Ramos (cell line): ENCODE results near the gene EBF4.

ENCODE experiments used
- in situ Hi-C: fragments of 300-500 bp; cut with MboI; formaldehyde crosslinking; loops from one replicate; pipeline ENCODE4 v1.14.3; 2022; ENCODE audit warnings: low sequenced_read_pairs; ENCODE audit not compliant: unreplicated experiment

EBF4 gene

DNA sequence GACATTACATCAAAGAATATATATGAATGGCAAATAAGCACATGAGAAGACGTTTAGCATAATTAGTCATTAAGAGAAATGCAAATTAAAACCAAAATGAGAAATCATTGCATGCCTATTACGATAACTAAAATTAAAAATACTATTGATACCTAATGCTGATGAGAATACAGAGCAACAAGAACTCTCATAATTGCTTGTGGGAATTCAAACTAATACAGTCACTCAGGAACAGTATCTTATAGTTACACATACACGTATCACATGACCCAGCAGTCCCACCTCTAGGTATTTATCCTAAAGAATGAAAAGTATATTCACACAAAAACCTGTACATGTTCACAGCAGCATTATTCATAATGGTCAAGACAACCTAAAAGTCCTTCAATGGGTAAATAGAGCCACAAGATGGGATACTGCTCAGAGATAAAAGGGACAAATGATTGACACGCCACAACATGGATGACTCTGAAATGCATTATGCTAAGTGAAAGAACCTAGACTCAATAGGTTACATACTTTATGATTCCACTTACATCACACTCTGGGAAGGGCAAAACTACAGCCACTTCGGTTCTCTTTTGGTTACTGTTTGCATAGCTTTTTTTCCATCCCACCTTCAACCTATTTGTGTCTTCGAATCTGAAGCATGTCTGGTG, 91.5 kb downstream of the EBF4 start:
- in situ Hi-C loops = no loop called here

DNA sequence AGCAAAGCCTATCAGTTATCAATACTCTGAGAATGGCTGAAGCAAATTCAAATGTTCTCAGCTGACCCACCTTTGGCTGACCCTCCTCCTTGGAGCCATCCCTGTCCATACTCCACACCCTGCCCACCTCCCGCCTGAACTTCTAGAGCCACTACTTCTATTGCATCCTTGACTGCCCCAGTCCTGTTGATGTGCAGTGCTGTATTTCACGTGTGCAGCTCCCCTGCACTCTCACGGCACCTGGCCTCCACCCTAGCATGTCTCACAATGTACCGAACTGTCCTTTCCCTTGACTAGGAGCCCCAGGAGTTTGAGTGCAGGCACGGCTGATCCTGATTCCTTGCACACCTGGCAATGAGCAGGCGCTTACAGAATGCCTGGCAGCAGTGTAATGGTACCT, 100.9 kb downstream of the EBF4 start:
- in situ Hi-C loops = no loop called here

DNA sequence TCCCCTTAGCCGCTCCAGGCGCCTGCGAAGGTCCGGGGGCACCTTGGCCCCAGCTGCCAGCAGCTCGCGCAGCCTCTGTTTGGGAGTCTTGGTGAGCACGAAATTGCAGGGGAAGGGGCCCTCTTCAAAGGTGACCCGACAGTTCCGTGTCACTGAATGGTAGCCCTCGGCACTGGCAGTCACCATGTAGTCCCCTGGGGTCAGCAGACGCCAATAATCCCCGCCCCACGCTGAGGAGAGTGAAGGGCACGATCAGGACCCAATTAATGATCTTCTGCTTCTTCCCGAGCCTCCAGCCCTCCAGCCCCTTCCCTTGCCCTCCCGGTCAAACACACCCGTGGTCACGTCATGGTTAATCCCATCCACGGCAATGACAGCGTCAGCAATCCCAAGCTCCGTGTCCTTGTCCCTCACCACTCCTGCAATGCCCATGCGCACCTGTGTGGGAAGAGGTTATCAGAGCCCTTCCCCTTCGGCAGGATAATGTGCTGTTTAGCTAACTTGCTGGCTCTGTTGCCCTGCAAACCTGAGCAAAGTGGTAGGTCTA, 101.7 kb downstream of the EBF4 start:
- in situ Hi-C loops = no loop called here

DNA sequence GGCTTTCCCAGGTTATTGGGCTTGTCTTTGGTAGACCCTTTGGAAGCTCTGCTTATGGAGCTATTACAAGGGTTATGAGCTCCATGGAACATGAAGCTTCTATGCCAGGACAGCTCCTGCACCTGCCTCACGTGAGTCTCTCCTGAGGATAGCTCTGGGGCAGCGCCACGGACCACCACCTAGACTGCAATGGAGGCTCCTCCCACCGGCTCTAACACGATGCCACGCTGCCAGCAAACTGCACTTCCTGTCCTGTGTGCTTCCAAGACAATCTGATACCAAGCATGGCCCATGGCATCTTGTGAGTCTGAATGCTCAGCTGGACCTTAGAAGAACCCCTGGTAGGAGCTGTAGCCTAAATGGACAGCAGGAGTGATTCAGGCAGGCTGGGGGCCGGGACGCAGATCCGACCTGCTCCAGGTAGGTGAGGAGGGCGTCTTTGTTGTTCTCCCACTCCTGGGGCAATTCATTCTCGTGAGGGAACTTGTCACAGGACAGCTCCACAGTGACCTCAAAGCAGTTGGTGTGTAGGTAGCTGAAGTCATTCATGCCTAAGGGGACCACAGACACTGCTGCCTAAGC, 102.4 kb downstream of the EBF4 start:
- in situ Hi-C loops = no loop called here

DNA sequence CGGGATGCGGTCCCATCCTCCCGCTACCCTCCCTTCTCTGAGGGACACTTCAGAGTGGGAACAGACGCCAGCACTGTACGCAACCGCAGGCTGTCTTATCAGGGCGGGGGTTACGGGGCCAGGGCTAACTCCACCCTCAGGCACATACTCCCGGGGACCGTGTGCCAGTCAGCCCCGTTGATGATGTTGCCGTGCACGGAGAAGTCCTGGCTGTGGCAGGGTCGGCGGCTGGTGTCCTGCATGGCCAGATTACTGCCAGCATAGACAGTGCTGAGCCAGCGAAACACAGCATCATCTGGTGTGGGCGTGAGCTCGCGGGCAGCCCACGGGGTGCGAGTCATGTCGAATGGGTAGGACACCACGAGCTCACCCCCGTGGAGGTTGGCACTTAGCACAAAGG, 102.9 kb downstream of the EBF4 start:
- in situ Hi-C loops = no loop called here

DNA sequence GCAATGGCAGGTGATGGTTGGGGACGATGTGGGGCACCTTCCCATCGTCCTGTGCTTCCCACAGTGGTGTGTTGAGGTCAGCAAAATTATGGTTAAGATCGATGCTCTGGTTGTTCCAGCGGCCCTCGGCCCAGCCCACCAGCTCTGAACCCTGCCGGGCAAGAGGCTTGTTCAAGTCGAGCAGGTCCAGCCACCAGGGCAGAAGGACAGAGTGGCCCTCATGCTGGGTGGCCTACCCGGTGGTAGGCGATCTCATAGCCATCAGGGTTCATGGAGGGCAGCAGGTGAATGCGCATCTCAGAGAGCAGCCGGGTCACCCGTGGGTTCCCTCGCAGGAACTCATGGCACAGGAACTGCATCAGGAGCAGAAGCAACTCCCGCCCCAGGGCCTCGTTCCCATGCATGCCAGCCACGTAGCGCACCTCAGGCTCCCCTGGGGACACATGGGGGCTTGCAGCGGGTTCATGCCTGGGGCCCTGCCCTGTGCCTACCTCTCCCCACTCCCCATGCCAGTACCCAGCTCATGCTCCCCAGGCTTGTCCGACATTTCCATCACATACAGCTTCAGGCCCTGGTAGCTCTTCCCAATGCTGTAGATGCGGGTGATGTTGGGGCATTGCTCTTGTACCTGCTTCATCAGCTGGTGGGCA, 103.6 kb downstream of the EBF4 start:
- in situ Hi-C loops = no loop called here

DNA sequence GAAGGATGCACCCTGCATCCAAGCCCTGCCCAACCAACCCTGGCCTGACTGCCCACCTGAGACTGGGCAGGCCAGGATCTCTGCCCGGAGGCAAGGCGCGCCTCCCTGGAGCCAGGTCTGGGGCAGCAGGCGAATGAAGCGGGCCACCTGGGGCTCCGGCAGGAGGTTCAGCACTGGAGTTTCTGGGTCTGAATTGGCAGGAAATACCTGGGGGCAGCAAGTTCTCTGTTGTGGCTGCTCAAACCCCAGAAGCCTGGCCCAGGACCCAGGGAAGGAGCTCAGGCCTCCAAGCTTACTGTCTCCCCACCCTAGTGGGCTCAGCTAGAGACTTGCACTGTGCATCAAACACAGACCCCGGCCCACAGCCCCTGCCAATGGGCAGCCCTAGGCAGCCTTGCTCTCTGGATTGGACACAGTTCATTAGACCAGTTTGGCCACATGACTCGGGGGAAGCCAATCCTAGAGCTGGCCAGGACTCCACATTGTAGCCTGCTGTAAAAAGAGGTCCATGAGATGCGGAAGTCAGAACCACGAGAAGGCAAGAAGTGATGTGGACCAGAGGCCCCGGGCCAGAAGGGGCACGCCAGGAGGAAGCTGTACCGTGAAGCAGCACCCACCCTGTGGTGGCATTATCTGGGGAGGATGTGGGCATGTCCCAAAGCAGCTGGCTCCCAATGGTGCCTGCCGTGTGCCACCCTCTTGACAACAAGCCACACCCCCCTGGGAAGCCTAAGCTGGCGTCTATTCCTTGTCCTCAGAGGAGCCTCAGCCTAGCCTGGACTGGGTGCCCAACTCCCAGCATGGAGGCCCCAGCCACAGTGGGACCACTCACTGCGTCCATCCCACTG, 104.8 kb downstream of the EBF4 start:
- in situ Hi-C loops = no loop called here

DNA sequence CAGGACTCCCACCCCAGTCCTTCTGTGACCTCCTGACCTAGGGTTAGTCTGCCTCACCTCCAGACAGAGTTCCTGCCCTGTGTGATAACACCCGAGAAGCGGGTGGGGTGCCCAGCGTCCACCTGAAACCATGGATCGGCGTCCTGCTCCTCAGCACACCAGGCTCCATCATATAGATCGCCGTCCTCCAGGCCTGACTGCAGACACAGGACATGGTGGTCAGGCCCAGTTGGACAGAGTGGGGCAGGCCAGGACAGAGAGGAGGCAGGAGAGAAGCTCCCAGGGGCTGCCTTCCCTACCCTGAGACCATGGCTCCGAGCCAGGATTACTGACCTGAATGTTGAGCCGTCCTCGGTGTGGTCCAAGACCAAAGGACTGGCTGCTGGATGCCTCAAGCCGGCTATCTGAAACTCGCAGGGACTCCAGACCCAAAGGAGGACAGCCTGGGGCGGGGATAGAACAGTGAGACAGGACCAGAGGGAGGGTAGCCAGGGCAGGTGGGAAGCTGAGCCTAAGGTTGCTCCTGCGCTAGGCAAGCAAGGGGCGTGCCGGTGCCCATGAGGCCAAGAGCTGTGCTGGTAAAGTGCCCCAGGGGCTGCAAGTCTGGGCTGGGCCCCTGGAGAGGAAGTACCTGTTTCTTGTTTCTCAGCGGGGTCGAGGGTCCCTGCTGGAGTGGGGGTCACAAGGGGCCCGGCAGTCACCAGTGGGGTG, 105.7 kb downstream of the EBF4 start:
- in situ Hi-C loops = no loop called here

DNA sequence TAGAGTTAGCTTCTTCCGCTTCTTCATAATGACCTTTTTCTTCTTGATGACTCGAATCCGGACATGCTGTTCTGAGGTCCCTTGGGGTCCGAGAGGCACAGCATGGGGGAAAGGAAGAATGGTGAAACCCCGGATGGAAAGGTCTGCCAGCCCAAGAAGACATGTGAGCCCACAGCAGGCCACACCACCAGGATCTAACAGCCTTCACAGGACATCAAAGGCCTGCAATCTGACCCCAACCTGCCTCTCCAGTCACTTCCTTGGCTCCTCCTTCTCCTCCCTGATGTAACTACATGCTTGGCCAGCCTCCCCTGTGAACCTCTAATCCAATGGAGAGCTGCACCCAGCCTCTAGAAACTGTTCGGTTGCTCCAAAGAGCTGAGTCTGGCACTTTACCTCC, 106.2 kb downstream of the EBF4 start:
- in situ Hi-C loops = no loop called here

DNA sequence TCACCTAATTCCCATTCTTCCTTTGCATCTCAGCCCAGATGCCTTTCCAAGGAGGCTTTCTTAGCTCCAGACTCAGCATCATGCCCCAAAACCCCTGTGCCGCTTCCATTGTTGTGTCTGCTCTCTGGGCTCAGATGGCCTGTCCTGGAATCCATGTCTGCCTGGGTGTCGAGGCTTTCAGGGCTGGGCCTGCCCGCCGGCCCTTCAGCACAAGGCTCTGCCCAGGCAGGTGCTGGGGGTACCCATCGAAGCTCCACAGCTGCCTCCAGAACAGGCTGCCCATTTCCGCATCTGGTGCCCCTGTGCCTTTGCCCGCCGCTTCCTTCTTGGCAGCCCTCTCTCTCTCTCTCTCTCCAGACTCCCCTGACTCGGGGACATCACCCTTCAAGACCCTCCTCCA, 106.7 kb downstream of the EBF4 start:
- in situ Hi-C loops = no loop called here

DNA sequence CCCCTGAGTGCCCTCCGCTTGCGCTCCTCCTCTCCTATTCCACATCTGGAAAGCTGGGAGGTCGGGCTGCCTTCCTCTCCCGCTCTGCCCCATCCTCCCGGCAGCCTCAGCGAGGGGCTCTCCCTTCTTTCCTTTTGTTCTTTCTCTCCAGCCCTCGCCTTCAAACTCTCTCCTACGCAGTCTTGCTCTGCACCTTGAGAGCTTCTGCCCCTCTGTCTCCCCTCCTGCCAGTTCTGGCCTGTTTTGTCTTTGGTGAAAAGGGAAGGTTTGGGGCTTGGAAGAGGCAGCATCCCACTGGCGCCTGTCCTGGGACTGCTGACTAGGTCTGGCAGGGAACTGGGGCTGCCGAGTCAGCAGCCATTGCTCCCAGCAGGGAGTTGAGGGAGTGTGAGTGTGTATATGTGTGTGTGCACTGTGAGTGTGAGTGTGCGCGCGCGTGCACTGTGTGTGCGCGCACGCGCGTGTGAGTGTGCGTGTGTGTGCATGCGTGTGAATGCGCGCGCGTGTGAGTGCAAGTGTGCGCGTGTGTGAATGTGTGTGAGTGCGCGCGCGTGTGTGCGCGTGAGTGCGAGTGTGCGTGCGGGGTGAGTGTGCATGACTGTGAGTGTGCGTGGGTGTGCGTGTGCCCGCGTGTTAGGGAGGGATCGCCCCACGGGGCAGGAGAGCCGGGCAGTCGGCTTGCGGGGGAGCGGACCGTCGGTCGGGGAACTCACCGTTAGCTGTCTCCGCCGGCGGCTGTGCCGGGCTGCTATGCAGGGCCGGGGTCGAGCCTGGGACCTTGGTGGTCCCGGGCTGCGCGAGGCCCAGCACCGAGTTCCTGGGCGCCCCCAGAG, 107.3 kb downstream of the EBF4 start:
- in situ Hi-C loops = no loop called here

DNA sequence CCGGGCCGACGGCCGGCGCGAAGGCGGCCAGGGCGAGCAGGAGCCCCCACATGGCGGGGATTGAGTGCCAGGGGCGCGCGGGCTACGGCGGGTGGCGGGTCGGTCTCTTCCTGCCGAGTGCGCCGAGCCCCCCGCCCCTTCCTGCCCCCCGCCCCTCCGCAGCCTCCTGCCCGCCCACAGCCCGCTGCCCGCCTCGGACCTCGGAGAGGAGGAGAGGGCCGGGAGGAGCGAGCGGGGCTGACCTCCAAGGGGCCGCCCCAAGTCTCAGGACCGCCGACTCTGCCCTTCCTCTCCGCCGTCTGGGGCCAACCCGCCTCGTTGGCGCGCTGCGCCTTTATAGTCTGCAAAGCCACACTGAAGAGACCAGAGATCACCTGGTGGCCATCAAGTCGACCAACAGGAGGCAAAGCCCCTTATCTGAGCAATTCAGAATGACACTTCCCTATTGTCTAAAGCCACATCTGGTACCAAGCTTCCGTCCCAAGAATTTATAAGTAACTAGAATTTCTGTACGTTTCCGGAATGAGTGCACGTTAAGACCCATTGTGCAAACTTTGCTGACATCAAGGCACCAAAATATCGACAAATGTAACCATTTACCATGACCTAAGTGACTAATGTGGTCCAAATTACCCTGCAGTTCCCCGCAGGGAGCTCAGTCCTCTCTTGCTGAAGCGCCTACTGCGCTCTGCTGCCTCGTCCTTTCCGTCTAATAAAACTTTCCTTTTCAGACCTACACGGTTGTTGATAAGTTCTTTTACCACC, 108.1 kb downstream of the EBF4 start, which contains the start of gene CPXM1:
Gene CPXM1 (minus strand): TSS at position 107 of the 765 bp plus-strand sequence. CDS start 55 bp downstream, at position 52.
- in situ Hi-C loops = no loop called here

DNA sequence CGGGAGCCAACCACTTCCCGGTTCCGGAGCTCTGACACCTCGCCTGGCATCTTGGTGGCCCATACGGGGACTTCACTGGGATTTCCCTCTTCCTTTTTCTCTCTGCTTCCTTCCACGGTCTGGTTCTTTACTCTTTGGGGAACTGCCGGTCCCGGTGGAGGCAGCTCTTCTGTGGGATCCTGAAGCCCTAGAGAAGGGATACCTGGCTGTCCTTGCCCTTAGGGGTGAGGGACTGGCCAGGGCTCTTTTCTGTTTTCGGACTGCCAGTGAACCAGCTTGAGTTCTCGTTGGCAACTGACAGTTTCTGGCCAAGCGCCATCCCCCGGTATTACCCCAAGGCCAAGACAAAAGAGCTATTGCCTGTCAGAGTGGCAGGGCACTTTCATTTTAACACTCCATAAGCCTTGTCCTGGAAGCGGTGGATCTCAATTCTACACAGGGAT, 108.7 kb downstream of the EBF4 start:
- in situ Hi-C loops = no loop called here

DNA sequence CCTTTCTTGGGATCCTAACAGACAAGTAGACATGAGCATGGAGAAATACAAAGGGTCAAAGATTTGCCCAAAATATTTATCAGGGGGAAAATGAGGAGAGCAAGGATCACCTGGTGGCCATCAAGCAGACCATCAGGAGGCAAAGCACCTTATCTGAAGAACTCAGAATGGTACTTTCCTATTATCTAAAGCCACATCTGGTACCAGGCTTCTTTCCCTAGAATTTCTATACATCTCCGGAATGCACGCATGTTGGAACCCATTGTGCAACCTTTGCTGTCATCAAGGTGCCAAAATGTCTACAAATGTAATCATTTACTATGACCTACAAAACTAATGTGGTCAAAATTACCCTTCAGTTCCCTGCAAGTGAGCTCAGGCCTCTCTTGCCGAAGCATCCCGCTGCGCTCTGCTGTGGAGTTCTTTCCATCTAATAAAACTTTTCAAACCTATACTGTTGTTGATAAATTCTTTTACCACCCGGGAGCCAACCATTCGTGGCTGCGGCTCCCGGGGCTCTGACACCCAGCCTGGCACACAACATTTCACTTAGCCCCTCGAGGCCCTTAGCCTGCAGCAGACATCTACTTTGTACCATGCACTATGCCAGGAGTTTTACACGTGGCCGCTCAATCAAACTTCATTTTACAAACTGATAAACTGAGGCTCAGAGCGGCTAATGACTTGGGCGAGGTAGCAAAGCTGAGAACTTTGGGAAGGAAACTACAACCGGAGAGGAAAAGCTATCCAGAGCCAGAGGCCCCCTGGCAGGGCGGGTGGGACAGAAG, 111.7 kb downstream of the EBF4 start:
- in situ Hi-C loops = no loop called here

DNA sequence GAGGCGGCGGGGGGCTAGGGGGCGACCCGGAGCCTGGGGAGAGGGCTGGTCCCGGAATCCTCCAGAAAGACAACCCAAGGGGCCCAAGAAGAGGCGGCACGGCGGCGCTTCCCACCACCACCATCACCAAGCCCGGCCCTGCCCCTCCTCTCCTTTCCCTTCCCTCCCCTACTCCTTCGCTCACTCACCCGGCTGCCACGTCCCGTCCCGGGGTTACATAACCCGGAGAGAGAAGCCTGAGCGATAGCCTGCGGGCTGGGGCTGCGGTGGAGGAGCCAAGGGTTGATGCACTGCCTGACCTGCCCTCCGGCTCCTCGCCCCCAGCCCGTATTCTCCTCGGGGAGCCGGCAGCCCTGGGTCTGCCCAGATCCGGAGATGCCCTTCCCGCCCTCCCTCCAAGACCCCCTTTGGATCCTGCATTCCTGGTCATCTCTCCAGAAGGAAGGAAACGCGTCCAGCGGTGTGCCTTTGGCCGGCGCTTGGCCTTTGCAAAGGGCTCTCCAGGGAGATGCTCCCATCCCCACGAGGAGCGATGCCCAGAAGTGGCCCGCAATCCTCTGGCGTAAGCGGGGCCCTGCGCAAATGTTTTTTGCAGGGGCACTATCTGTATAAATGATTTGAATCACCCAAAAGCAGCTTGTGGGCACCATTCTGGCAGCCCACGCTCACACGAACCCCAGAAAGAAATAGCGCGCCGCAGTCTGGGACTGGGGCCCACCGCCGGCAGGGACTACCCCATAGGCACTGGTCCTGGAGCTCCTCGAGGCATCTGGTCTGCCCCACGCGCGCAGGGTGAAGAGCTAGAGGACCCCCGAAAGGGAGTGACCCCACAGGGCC, 112.5 kb downstream of the EBF4 start:
- in situ Hi-C loops = no loop called here

DNA sequence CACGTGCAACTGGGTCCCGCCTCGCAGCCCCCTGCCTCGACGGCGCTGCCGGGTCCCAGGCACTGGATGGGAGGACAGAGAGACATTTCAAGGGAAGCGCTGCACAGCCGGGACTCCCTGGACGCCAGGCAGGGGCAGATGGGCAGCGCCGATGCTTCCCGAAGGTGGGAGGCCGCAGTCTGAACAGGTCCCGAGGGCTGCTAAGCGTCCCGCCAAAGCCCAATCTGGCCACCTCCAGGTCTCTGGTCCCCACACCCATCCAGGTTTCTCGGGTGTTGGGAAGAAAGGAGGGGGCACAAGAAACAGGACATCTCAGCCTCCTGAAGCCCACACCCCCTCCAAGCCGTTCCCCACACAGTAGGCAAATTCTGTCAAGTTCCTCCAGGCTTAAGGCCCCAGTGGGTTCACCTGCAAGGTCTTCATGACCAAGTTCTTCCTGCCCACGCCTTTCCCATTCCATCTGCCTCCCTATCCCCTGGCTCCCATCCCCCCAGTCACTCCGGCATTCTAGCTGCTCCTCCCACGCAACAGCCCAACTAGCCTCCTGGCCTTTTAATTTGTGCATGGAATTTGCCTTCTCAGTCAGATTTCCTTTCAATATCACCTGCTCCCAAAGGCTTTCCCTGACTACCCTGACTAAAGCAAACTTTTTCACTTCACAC, 113.2 kb downstream of the EBF4 start:
- in situ Hi-C loops = no loop called here
